T-helper 2 cell treated with Interferon-gamma antibody and Interleukin-4, amounts not matched to agents 5 μg/mL and 100 μg/mL, for 36 hours (primary cell): Measurements from ENCODE around the gene SLC49A4.

Experiments used
- DNase-seq: peaks from one replicate; pipeline ENCODE4 v3.0.0; 2021; ENCODE audit warnings: low spot score
- H3K27ac Mint-ChIP-seq: one replicate; pipeline ENCODE4 v1.8.0; 2021; ENCODE audit warnings: mild to moderate bottlenecking, mixed read lengths
- H3K27me3 Mint-ChIP-seq: one replicate; pipeline ENCODE4 v1.8.0; 2021; ENCODE audit warnings: low read depth, mixed read lengths
- H3K36me3 Mint-ChIP-seq: one replicate; pipeline ENCODE4 v1.8.0; 2021; ENCODE audit warnings: low read depth, mixed read lengths
- H3K4me1 Mint-ChIP-seq: one replicate; pipeline ENCODE4 v1.8.0; 2021; ENCODE audit warnings: low read depth, mixed read lengths
- H3K4me3 Mint-ChIP-seq: one replicate; pipeline ENCODE4 v1.8.0; 2022; ENCODE audit warnings: mild to moderate bottlenecking, moderate library complexity, mixed read lengths
- H3K9me3 Mint-ChIP-seq: one replicate; pipeline ENCODE4 v1.8.0; 2021; ENCODE audit warnings: mixed read lengths

SLC49A4 gene

GRCh38 chr3:122890720-122891220, 95.9 kb downstream of the SLC49A4 start:
- H3K27me3 Mint-ChIP-seq, result peaks cover 3% of the 10 kb centered on the region
- no peak overlapping the region for H3K4me3 Mint-ChIP-seq
- H3K27ac Mint-ChIP-seq, result no peak overlapping the region
- no peaks in the 10 kb centered on the region for H3K9me3 Mint-ChIP-seq
- no peaks in the 10 kb centered on the region for H3K36me3 Mint-ChIP-seq
- DNase-seq, result no peak
- H3K4me1 Mint-ChIP-seq, result peaks cover 14% of the 10 kb centered on the region

- H3K4me1 Mint-ChIP-seq, result peaks cover 14% of the 10 kb centered on the region
- peaks cover 11% of the 10 kb centered on the region for H3K27me3 Mint-ChIP-seq
- H3K36me3 Mint-ChIP-seq, result no peaks in the 10 kb centered on the region
- DNase-seq, result no peak
- H3K9me3 Mint-ChIP-seq, result no peaks in the 10 kb centered on the region
- H3K4me3 Mint-ChIP-seq, result no peak overlapping the region
- H3K27ac Mint-ChIP-seq, result no peak overlapping the region
These were observed 97.5 kb downstream of the SLC49A4 start for GRCh38 chr3:122892118-122892960.

GRCh38 chr3:122893282-122893681, 98.4 kb downstream of the SLC49A4 start:
- H3K4me3 Mint-ChIP-seq, result no peak overlapping the region
- H3K27ac Mint-ChIP-seq, result no peak overlapping the region
- H3K9me3 Mint-ChIP-seq, result no peaks in the 10 kb centered on the region
- H3K27me3 Mint-ChIP-seq, result peaks cover 12% of the 10 kb centered on the region
- H3K4me1 Mint-ChIP-seq, result peaks cover 14% of the 10 kb centered on the region
- no peaks in the 10 kb centered on the region for H3K36me3 Mint-ChIP-seq
- no peak for DNase-seq

GRCh38 chr3:122893754-122894668, 99.1 kb downstream of the SLC49A4 start:
- H3K36me3 Mint-ChIP-seq, result no peaks in the 10 kb centered on the region
- DNase-seq, result no peak
- H3K4me1 Mint-ChIP-seq, result peaks cover 14% of the 10 kb centered on the region
- no peak overlapping the region for H3K27ac Mint-ChIP-seq
- H3K9me3 Mint-ChIP-seq, result no peaks in the 10 kb centered on the region
- peaks cover 12% of the 10 kb centered on the region for H3K27me3 Mint-ChIP-seq
- H3K4me3 Mint-ChIP-seq, result no peak overlapping the region

GRCh38 chr3:122898298-122898697, 103.4 kb downstream of the SLC49A4 start:
- no peaks in the 10 kb centered on the region for H3K9me3 Mint-ChIP-seq
- no peak for DNase-seq
- H3K27me3 Mint-ChIP-seq, result peaks cover 17% of the 10 kb centered on the region
- no peak overlapping the region for H3K4me3 Mint-ChIP-seq
- H3K27ac Mint-ChIP-seq, result no peak overlapping the region
- H3K4me1 Mint-ChIP-seq, result peaks cover 5% of the 10 kb centered on the region
- no peaks in the 10 kb centered on the region for H3K36me3 Mint-ChIP-seq

- Mint-ChIP-seq H3K27ac (no peak overlapping the region), H3K4me1 (no peaks in the 10 kb centered on the region), H3K36me3 (no peaks in the 10 kb centered on the region), H3K9me3 (no peaks in the 10 kb centered on the region), H3K4me3 (no peak overlapping the region), H3K27me3 (peaks cover 29% of the 10 kb centered on the region)
- no peak for DNase-seq
These were observed 107.5 kb downstream of the SLC49A4 start for GRCh38 chr3:122902326-122902725.

- peaks cover 30% of the 10 kb centered on the region for H3K27me3 Mint-ChIP-seq
- H3K4me3 Mint-ChIP-seq, result no peak overlapping the region
- no peaks in the 10 kb centered on the region for H3K36me3 Mint-ChIP-seq
- no peak for DNase-seq
- no peak overlapping the region for H3K27ac Mint-ChIP-seq
- H3K9me3 Mint-ChIP-seq, result no peaks in the 10 kb centered on the region
- H3K4me1 Mint-ChIP-seq, result no peaks in the 10 kb centered on the region
These were observed 108.3 kb downstream of the SLC49A4 start for GRCh38 chr3:122903171-122903570.

GRCh38 chr3:122907471-122907870, 112.6 kb downstream of the SLC49A4 start:
- H3K27me3 Mint-ChIP-seq, result peaks cover 35% of the 10 kb centered on the region

GRCh38 chr3:122908251-122908650, 113.4 kb downstream of the SLC49A4 start:
- Mint-ChIP-seq H3K9me3 (no peaks in the 10 kb centered on the region), H3K36me3 (no peaks in the 10 kb centered on the region), H3K4me1 (no peaks in the 10 kb centered on the region), H3K4me3 (no peak overlapping the region), H3K27me3 (peaks cover 36% of the 10 kb centered on the region), H3K27ac (no peak overlapping the region)
- no peak for DNase-seq

More at GRCh38 chr3:122907471-122907870, 112.6 kb downstream of the SLC49A4 start:
- Mint-ChIP-seq H3K9me3 (no peaks in the 10 kb centered on the region), H3K4me1 (no peaks in the 10 kb centered on the region), H3K4me3 (no peak overlapping the region), H3K27ac (no peak overlapping the region), H3K36me3 (no peaks in the 10 kb centered on the region)
- DNase-seq, result no peak

- Mint-ChIP-seq H3K27ac (no peak overlapping the region), H3K4me3 (no peak overlapping the region), H3K27me3 (peaks cover 24% of the 10 kb centered on the region), H3K4me1 (no peaks in the 10 kb centered on the region), H3K9me3 (no peaks in the 10 kb centered on the region), H3K36me3 (no peaks in the 10 kb centered on the region)
- no peak for DNase-seq
These were observed 117.0 kb downstream of the SLC49A4 start for GRCh38 chr3:122911901-122912300.

- Mint-ChIP-seq H3K4me1 (no peaks in the 10 kb centered on the region), H3K27ac (no peak overlapping the region), H3K4me3 (no peak overlapping the region), H3K9me3 (no peaks in the 10 kb centered on the region), H3K27me3 (peaks cover 18% of the 10 kb centered on the region), H3K36me3 (no peaks in the 10 kb centered on the region)
- DNase-seq, result no peak
These were observed 118.1 kb downstream of the SLC49A4 start for GRCh38 chr3:122912772-122913538.

- Mint-ChIP-seq H3K4me3 (no peak overlapping the region), H3K9me3 (no peaks in the 10 kb centered on the region), H3K4me1 (no peaks in the 10 kb centered on the region), H3K27me3 (peaks cover 18% of the 10 kb centered on the region), H3K36me3 (no peaks in the 10 kb centered on the region), H3K27ac (no peak overlapping the region)
- no peak for DNase-seq
These were observed 118.8 kb downstream of the SLC49A4 start for GRCh38 chr3:122913539-122914100.

GRCh38 chr3:122915300-122916055, 120.6 kb downstream of the SLC49A4 start:
- Mint-ChIP-seq H3K27ac (no peak overlapping the region), H3K9me3 (no peaks in the 10 kb centered on the region), H3K4me1 (no peaks in the 10 kb centered on the region), H3K4me3 (no peak overlapping the region), H3K36me3 (no peaks in the 10 kb centered on the region), H3K27me3 (peaks cover 20% of the 10 kb centered on the region)
- DNase-seq, result no peak
